Activated CD8-positive, alpha-beta T cell treated with anti-CD3 and anti-CD28 coated beads for 36 hours (primary cell): Measurements from ENCODE around the gene PTPRJ. TPM values are rescaled to one million over a fixed set of nuclear protein-coding genes. Genes with fewer than 3 reads are reported as not detected.

Experiments used
- ATAC-seq: fragments of 200-7000 bp; cut with Tn5 transposase; one replicate; pipeline ENCODE4 v1.10.0; 2021; ENCODE audit warnings: mild to moderate bottlenecking, moderate library complexity
- CTCF ChIA-PET: fragments of 350-600 bp; sonication (Branson Sonifier 250); formaldehyde crosslinking; loops from one replicate; lab custom pipeline; 2021; ENCODE audit warnings: antibody characterized with exemption; lab: Charles Lee
- POLR2A ChIA-PET: fragments of 350-600 bp; sonication (Branson Sonifier 250); formaldehyde crosslinking; loops from one replicate; lab custom pipeline; 2021; ENCODE audit warnings: antibody characterized with exemption; lab: Charles Lee
- DNase-seq: peaks from one replicate; pipeline ENCODE4 v3.0.0-alpha.2; 2020
- H3K27ac Mint-ChIP-seq: one replicate; pipeline ENCODE4 v1.8.0; 2021; ENCODE audit warnings: mild to moderate bottlenecking, mixed read lengths
- H3K27me3 Mint-ChIP-seq: one replicate; pipeline ENCODE4 v1.8.0; 2021; ENCODE audit warnings: mixed read lengths
- H3K36me3 Mint-ChIP-seq: one replicate; pipeline ENCODE4 v1.8.0; 2021; ENCODE audit warnings: low read depth, mixed read lengths
- H3K4me1 Mint-ChIP-seq: one replicate; pipeline ENCODE4 v1.8.0; 2021; ENCODE audit warnings: low read depth, mixed read lengths
- H3K4me3 Mint-ChIP-seq: one replicate; pipeline ENCODE4 v1.8.0; 2021; ENCODE audit warnings: mild to moderate bottlenecking, moderate library complexity, mixed read lengths
- H3K9me3 Mint-ChIP-seq: one replicate; pipeline ENCODE4 v1.8.0; 2021; ENCODE audit warnings: mixed read lengths
- intact Hi-C: fragments of 100-400 bp; cut with micrococcal nuclease; formaldehyde crosslinking; loops from one replicate; pipeline ENCODE4 v1.10.0; 2022
- total RNA-seq, 2 experiments: library from RNA; stranded (reverse); gene quantifications; one replicate each; pipeline ENCODE4 v1.2.3, GENCODE V29; 2021
- TF ChIP-seq, protein P1 (sequence below): fragments of 200-600 bp; IDR thresholded peaks from one replicate; pipeline ENCODE4 v1.8.0; 2022; ENCODE audit warnings: antibody characterized with exemption, mild to moderate bottlenecking

Gene PTPRJ
- total RNA-seq, 2 experiments from 2014 or later: 21.5 to 23.4 TPM

DNA sequence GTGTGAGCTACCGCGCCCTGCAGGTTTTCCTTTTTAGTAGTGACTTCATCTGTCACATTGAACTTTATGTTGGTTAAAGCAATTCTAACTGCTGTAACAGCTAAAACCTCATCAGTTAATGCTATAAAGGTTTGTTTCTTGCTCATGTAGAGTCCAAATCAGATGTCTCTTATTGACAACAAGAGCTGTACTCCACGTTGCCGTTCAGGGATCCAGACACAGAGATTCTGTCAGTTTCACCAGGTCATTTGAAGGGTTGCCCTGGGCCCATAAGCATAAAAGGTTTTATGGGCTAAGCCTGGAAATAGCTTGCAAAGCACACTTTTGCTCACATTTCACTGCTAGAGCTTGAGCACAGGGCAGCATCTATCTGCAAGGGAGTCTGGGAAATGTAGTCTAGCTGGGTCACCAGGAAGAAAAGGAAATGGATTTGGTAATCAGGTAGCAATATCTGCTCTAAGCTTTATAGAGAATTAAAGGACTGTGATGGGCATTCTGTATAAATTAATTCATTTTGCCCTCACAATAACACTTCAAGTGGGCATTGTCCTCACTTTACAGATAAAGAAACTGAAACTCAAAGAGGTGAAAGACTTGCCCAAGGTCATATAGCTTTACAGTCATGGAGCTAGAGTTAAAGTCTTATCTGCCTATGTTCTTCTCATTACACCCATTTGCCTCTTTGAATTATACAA is 25.2 kb upstream of the PTPRJ start:
- Mint-ChIP-seq H3K4me3 (no peak overlapping the region), H3K27ac (no peak overlapping the region), H3K27me3 (no peaks in the 10 kb centered on the region), H3K4me1 (peaks cover 17% of the 10 kb centered on the region), H3K36me3 (no peaks in the 10 kb centered on the region), H3K9me3 (no peaks in the 10 kb centered on the region)
- no peak for DNase-seq
- no peak for ATAC-seq
- TF ChIP-seq, protein P1, sequence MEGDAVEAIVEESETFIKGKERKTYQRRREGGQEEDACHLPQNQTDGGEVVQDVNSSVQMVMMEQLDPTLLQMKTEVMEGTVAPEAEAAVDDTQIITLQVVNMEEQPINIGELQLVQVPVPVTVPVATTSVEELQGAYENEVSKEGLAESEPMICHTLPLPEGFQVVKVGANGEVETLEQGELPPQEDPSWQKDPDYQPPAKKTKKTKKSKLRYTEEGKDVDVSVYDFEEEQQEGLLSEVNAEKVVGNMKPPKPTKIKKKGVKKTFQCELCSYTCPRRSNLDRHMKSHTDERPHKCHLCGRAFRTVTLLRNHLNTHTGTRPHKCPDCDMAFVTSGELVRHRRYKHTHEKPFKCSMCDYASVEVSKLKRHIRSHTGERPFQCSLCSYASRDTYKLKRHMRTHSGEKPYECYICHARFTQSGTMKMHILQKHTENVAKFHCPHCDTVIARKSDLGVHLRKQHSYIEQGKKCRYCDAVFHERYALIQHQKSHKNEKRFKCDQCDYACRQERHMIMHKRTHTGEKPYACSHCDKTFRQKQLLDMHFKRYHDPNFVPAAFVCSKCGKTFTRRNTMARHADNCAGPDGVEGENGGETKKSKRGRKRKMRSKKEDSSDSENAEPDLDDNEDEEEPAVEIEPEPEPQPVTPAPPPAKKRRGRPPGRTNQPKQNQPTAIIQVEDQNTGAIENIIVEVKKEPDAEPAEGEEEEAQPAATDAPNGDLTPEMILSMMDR: no peak
- POLR2A ChIA-PET: interaction anchor here (1.4 kb wide), 1 partner anchor 129 kb away, joined by 6 read pairs; no protein-coding TSS in a partner anchor
- CTCF ChIA-PET: interaction anchor here (1.0 to 5.2 kb wide), 5 partner anchors 9 to 154 kb away, joined by 3 to 35 read pairs (median 5); no protein-coding TSS in a partner anchor
- intact Hi-C loops: no loop called here

DNA sequence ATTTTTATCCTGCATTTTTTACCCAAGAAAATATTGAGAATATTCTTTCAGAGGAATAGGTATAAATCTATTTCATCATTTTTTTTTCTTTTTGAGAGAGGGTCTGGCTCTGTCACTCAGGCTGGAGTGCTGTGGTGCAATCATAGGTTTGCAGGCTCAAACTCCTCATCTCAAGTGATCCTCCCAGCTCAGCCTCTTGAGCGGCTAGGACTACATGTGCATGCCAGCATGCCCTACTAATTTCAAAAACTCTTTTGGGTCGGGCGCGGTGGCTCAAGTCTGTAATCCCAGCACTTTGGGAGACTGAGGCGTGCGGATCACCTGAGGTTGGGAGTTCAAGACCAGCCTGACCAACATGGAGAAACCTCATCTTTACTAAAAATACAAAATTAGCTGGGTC is 20.3 kb upstream of the PTPRJ start:
- H3K4me3 Mint-ChIP-seq: no peak overlapping the region
- ATAC-seq: no peak
- TF ChIP-seq, protein P1: no peak
- CTCF ChIA-PET: interaction anchor here (0.9 to 1.2 kb wide), 3 partner anchors 11 to 13 kb away, joined by 3 read pairs; no protein-coding TSS in a partner anchor
- no peaks in the 10 kb centered on the region for H3K36me3 Mint-ChIP-seq
- intact Hi-C loops: no loop called here
- H3K27ac Mint-ChIP-seq: no peak overlapping the region
- DNase-seq: no peak
- no peaks in the 10 kb centered on the region for H3K27me3 Mint-ChIP-seq
- POLR2A ChIA-PET: no interaction called here
- H3K9me3 Mint-ChIP-seq: no peaks in the 10 kb centered on the region
- H3K4me1 Mint-ChIP-seq: peaks cover 8% of the 10 kb centered on the region

DNA sequence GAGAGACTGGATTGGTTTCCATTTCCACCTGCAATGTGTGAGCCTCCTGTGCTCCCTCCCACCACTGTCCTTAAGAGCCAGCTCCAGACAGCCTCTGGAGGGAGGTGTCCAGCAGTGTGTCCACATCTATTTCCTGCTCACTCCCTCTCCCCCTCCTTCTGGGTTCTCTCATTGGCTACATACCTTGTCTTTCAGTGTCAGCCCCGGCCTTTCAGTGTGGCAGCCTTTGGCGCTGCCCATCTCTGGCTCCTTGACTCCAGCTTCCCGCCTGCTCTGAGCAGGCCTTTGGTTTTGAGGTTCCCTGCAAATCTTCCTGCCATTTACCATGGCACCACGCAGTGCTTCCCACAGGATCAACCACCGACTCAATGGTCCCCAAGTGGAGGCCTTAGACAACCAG is 19.0 kb upstream of the PTPRJ start:
- intact Hi-C loops: no loop called here
- ATAC-seq (no peak), DNase-seq (no peak)
- no peaks in the 10 kb centered on the region for H3K4me1 Mint-ChIP-seq
- CTCF ChIA-PET: no interaction called here
- no peaks in the 10 kb centered on the region for H3K27me3 Mint-ChIP-seq
- POLR2A ChIA-PET: no interaction called here
- H3K4me3 Mint-ChIP-seq: no peak overlapping the region
- H3K27ac Mint-ChIP-seq: no peak overlapping the region
- TF ChIP-seq, protein P1: no peak
- H3K9me3 Mint-ChIP-seq: no peaks in the 10 kb centered on the region
- H3K36me3 Mint-ChIP-seq: no peaks in the 10 kb centered on the region

DNA sequence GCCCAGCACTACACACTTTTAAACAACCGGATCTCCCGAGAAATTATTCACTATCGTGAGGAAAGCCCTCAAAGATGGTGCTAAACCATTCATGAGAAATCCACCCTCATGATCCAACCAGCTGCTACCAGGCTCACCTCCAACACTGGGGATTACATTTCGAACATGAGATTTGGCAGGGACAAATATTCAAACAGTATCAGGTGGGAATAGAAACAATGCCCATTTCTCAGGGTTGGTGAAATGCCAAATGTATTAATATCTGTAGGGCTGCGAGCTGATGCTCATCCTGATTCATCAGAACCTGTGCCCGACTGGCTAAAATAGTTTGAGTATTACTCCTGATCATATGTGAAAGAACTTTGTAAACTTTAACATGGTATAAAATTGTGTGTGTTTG is 15.8 kb upstream of the PTPRJ start:
- Mint-ChIP-seq H3K4me1 (no peaks in the 10 kb centered on the region), H3K36me3 (no peaks in the 10 kb centered on the region), H3K4me3 (no peak overlapping the region), H3K27me3 (no peaks in the 10 kb centered on the region), H3K27ac (no peak overlapping the region), H3K9me3 (no peaks in the 10 kb centered on the region)
- ATAC-seq: no peak
- ChIA-PET POLR2A (interaction anchor here (0.8 kb wide), 1 partner anchor 14 kb away, joined by 4 read pairs; no protein-coding TSS in a partner anchor), CTCF (interaction anchor here (1.0 to 1.8 kb wide), 3 partner anchors 10 to 143 kb away, joined by 3 to 5 read pairs (median 4); no protein-coding TSS in a partner anchor)
- TF ChIP-seq, protein P1: no peak
- DNase-seq: no peak
- intact Hi-C loops: no loop called here
